ENCODE measurements around the gene MAD1L1. TPM values are rescaled to one million over a fixed set of nuclear protein-coding genes. Genes with fewer than 3 reads are reported as not detected.

MAD1L1 gene
- polyA plus RNA-seq, 4 donors: 22.6 to 26.9 (median 24.6) TPM

- no peak for DNase-seq (ENCODE audit: low read depth in 4 of 4, low spot score in 3 of 4)
Observed at GRCh38 chr7:1853986-1854865, 378.5 kb downstream of the MAD1L1 start.

GRCh38 chr7:1853431-1853985 is 379.2 kb downstream of the MAD1L1 start:
- no peak for DNase-seq (ENCODE audit: low read depth in 4 of 4, low spot score in 3 of 4)

GRCh38 chr7:1852517-1853430 is 380.0 kb downstream of the MAD1L1 start:
- no peak for DNase-seq (ENCODE audit: low read depth in 4 of 4, low spot score in 3 of 4)

GRCh38 chr7:1851721-1852516 is 380.8 kb downstream of the MAD1L1 start:
- DNase-seq (ENCODE audit: low read depth in 4 of 4, low spot score in 3 of 4): no peak

- no peak for DNase-seq (ENCODE audit: low read depth in 4 of 4, low spot score in 3 of 4)
Observed at GRCh38 chr7:1850976-1851571, 381.7 kb downstream of the MAD1L1 start.

- no peak for DNase-seq (ENCODE audit: low read depth in 4 of 4, low spot score in 3 of 4)
Observed at GRCh38 chr7:1850111-1850975, 382.4 kb downstream of the MAD1L1 start.

- no peak for DNase-seq (ENCODE audit: low read depth in 4 of 4, low spot score in 3 of 4)
Observed at GRCh38 chr7:1849351-1850041, 383.2 kb downstream of the MAD1L1 start.

- DNase-seq (ENCODE audit: low read depth in 4 of 4, low spot score in 3 of 4): no peak
Observed at GRCh38 chr7:1848911-1849311, 383.8 kb downstream of the MAD1L1 start.

GRCh38 chr7:1848013-1848640 is 384.6 kb downstream of the MAD1L1 start:
- DNase-seq (ENCODE audit: low read depth in 4 of 4, low spot score in 3 of 4): no peak

- no peak for DNase-seq (ENCODE audit: low read depth in 4 of 4, low spot score in 3 of 4)
Observed at GRCh38 chr7:1847260-1848001, 385.3 kb downstream of the MAD1L1 start.

GRCh38 chr7:1846331-1847065 is 386.2 kb downstream of the MAD1L1 start:
- DNase-seq (ENCODE audit: low read depth in 4 of 4, low spot score in 3 of 4): no peak

- no peak for DNase-seq (ENCODE audit: low read depth in 4 of 4, low spot score in 3 of 4)
Observed at GRCh38 chr7:1845536-1846311, 387.0 kb downstream of the MAD1L1 start.

- no peak for DNase-seq (ENCODE audit: low read depth in 4 of 4, low spot score in 3 of 4)
Observed at GRCh38 chr7:1844951-1845390, 387.8 kb downstream of the MAD1L1 start.

- DNase-seq (ENCODE audit: low read depth in 4 of 4, low spot score in 3 of 4): no peak
Observed at GRCh38 chr7:1844336-1844950, 388.3 kb downstream of the MAD1L1 start.

- DNase-seq (ENCODE audit: low read depth in 4 of 4, low spot score in 3 of 4): no peak
Observed at GRCh38 chr7:1843921-1844335, 388.8 kb downstream of the MAD1L1 start.
